Endothelial cell of umbilical vein (primary cell): ENCODE measurements around the gene IMPA2. TPM values are rescaled to one million over a fixed set of nuclear protein-coding genes. Genes with fewer than 3 reads are reported as not detected.

ENCODE experiments used
- BruUV-seq: library from RNA; stranded (reverse); fragments of 400-500 nt; replicated peaks from 2 replicates; lab custom pipeline; 2021; lab: Mats Ljungman, UMichigan
- CTCF ChIA-PET: fragments of 300-600, 350-600 bp; sonication (Branson Sonifier 250); formaldehyde crosslinking; loops from one replicate; lab custom pipeline; 2021; ENCODE audit warnings: antibody characterized with exemption, inconsistent platforms; lab: Charles Lee
- POLR2A ChIA-PET: fragments of 300-600, 350-600 bp; sonication (Branson Sonifier 250); formaldehyde crosslinking; loops from one replicate; lab custom pipeline; 2021; ENCODE audit warnings: antibody characterized with exemption, inconsistent platforms; lab: Charles Lee
- DNase-seq: peaks from one replicate; pipeline ENCODE4 v3.0.0-alpha.2; 2011; ENCODE audit warnings: low read depth, low spot score
- FAIRE-seq: peaks from 2 replicates; lab custom pipeline; 2011; peaks lifted over from hg19 to GRCh38; lab: Jason Lieb, UNC
- H2AFZ ChIP-seq: 2 replicates; pipeline ENCODE4 v1.6.0; 2012; ENCODE audit warnings: low read depth, low read length, control low read depth, inconsistent platforms
- H3K27ac ChIP-seq: 2 replicates; pipeline ENCODE4 v1.5.1; 2011; ENCODE audit warnings: low read depth, mild to moderate bottlenecking, control low read depth, low read length, moderate library complexity; ENCODE audit not compliant: insufficient read depth
- H3K27me3 ChIP-seq, 2 experiments: 2 replicates each; pipeline versions ENCODE4 v1.6.0 to v1.6.1; 2011; ENCODE audit warnings: low read length in 2 of 2, mixed read lengths in 1 of 2; ENCODE audit not compliant: control insufficient read depth in 2 of 2, insufficient read depth in 2 of 2
- H3K36me3 ChIP-seq, 2 experiments: 2 replicates in 1 of 2; 3 replicates in 1 of 2; pipeline ENCODE4 v1.5.1; 2011; ENCODE audit warnings: low read length in 2 of 2, mild to moderate bottlenecking in 1 of 2, moderate library complexity in 1 of 2; ENCODE audit not compliant: control insufficient read depth in 2 of 2, insufficient read depth in 2 of 2; ENCODE audit errors: extremely low read depth in 1 of 2
- H3K4me1 ChIP-seq: 3 replicates; pipeline ENCODE4 v1.5.1; 2011; ENCODE audit warnings: mild to moderate bottlenecking, low read length; ENCODE audit not compliant: control insufficient read depth, insufficient read depth; ENCODE audit errors: extremely low read depth
- H3K4me2 ChIP-seq: 2 replicates; pipeline ENCODE4 v1.6.1; 2011; ENCODE audit warnings: low read length, control low read depth, mixed read lengths; ENCODE audit not compliant: insufficient read depth
- H3K4me3 ChIP-seq, 3 experiments: fragments of 200-600 bp in 1 of 3; sonication (generic), shearing (Covaris generic) in 1 of 3; replicated peaks in 1 of 3; 2 replicates each; pipeline ENCODE4 v1.5.1; 2011 to 2016; ENCODE audit warnings: control low read depth in 3 of 3, low read length in 3 of 3, mild to moderate bottlenecking in 2 of 3, inconsistent platforms in 1 of 3, low read depth in 1 of 3, moderate library complexity in 1 of 3; ENCODE audit not compliant: insufficient read depth in 1 of 3
- H3K79me2 ChIP-seq: 2 replicates; pipeline ENCODE4 v1.6.0; 2012; ENCODE audit warnings: low read length, inconsistent platforms; ENCODE audit not compliant: control insufficient read depth, insufficient read depth
- H3K9ac ChIP-seq: replicated peaks from 2 replicates; pipeline ENCODE3; 2011; ENCODE audit warnings: low read length, control low read depth; ENCODE audit not compliant: insufficient read depth; ENCODE audit errors: extremely low read depth
- H3K9me1 ChIP-seq: replicated peaks from 3 replicates; pipeline ENCODE4 v1.6.0; 2011; ENCODE audit warnings: mild to moderate bottlenecking, low read length; ENCODE audit not compliant: control insufficient read depth, insufficient read depth; ENCODE audit errors: extremely low read depth
- H3K9me3 ChIP-seq: replicated peaks from 2 replicates; pipeline ENCODE4 v1.5.1; 2012; ENCODE audit warnings: low read length, inconsistent platforms; ENCODE audit not compliant: control insufficient read depth, insufficient read depth
- H4K20me1 ChIP-seq: replicated peaks from 2 replicates; pipeline ENCODE3; 2011; ENCODE audit warnings: mild to moderate bottlenecking, low read length; ENCODE audit not compliant: control insufficient read depth, insufficient read depth; ENCODE audit errors: extremely low read depth
- CTCF ChIP-seq, 2 donors: IDR thresholded peaks; 1 replicate in 1 of 2; 2 replicates in 1 of 2; pipeline ENCODE4 v1.5.1; 2011; ENCODE audit warnings: low read length in 2 of 2, mild to moderate bottlenecking in 2 of 2, moderate library complexity in 2 of 2, control low read depth in 1 of 2, inconsistent platforms in 1 of 2, low read depth in 1 of 2; ENCODE audit not compliant: insufficient read depth in 1 of 2; ENCODE audit errors: extremely low read depth in 1 of 2
- EZH2 ChIP-seq: IDR thresholded peaks from 2 replicates; pipeline ENCODE4 v1.6.1; 2012; ENCODE audit warnings: borderline replicate concordance, low read depth, mild to moderate bottlenecking, moderate library complexity, low read length, inconsistent platforms; ENCODE audit not compliant: severe bottlenecking
- FOS ChIP-seq: IDR thresholded peaks from 2 replicates; pipeline ENCODE4 v1.6.1; 2011; ENCODE audit warnings: mild to moderate bottlenecking, low read length, moderate library complexity, borderline replicate concordance; ENCODE audit not compliant: insufficient read depth
- GATA2 ChIP-seq: IDR thresholded peaks from 2 replicates; pipeline ENCODE4 v1.7.0; 2011; ENCODE audit warnings: low read depth, mild to moderate bottlenecking, moderate library complexity, mixed read lengths, low read length; ENCODE audit not compliant: insufficient read length, insufficient read depth
- JUN ChIP-seq: IDR thresholded peaks from 2 replicates; pipeline ENCODE4 v1.6.1; 2011; ENCODE audit warnings: borderline replicate concordance, low read depth; ENCODE audit not compliant: insufficient read length, insufficient read depth
- MYC ChIP-seq: IDR thresholded peaks from one replicate; pipeline ENCODE4 v1.6.1; 2011; ENCODE audit warnings: mild to moderate bottlenecking, low read depth, low read length
- POLR2A ChIP-seq: IDR thresholded peaks from 2 replicates; pipeline ENCODE4 v1.6.1; 2012; ENCODE audit warnings: low read depth, mild to moderate bottlenecking, control low read depth, low read length
- POLR2AphosphoS5 ChIP-seq: IDR thresholded peaks from 2 replicates; pipeline ENCODE4 v1.6.1; 2012; ENCODE audit warnings: low read depth, mild to moderate bottlenecking, control low read depth, low read length, moderate library complexity; ENCODE audit not compliant: insufficient read depth
- dilution Hi-C: fragments of 300-500 bp; cut with MboI; formaldehyde crosslinking; loops from one replicate; pipeline ENCODE4 v1.15.0; 2019; ENCODE audit warnings: low sequenced_read_pairs; ENCODE audit not compliant: extremely low pct_ligation_motif_present
- intact Hi-C: fragments of 100-400 bp; cut with micrococcal nuclease; formaldehyde crosslinking; loops from one replicate; pipeline ENCODE4 v1.10.0; 2022
- polyA plus RNA-seq, 4 experiments: library from polyadenylated mRNA; depleted of rRNA in 3 of 4; stranded (reverse) in 3 of 4; unstranded in 1 of 4; fragments of >200 nt; gene quantifications; 2 replicates each; pipeline versions ENCODE4 v1.2.1 to v1.2.3, GENCODE V29; 2011 to 2012; ENCODE audit warnings: missing spikeins in 1 of 4
- total RNA-seq: library from RNA; stranded (reverse); gene quantifications from 2 replicates; pipeline ENCODE4 v1.2.3, GENCODE V29; 2021
- TF ChIP-seq, protein P1 (sequence below): IDR thresholded peaks from 2 replicates; pipeline ENCODE4 v1.6.1; 2011; ENCODE audit not compliant: insufficient read depth, insufficient read length

IMPA2 gene
- total and polyA plus RNA-seq, 2 donors (not counting 3 experiments of a cell fraction or from before 2014, with no cell fraction given), result 6.1 to 8.0 TPM

DNA sequence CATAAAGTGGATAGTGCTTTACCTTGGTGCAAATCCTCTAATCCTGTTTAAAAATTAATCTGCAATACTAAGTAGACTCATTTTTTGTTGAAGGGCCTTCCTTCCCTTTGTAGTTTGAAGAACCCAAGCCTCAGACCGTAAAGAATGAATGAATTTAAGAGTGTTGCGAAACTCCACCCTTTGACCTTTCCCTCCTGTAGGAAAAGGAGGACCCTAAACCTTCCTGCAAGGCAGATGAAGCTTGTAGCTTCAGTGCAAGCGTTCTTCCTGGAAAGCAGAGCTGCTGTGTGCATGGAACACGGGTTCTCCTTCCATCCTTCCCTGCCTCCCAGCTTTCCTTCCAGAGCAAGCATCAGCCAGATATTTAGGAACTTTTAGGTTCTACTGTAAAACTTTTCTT, 1.7 kb downstream of the IMPA2 start:
- H3K4me2 ChIP-seq, result no peak overlapping the region
- H3K9me3 ChIP-seq, result no peaks in the 10 kb centered on the region
- TF ChIP-seq GATA2 (no peak), FOS (no peak), EZH2 (no peak), CTCF (IDR thresholded peaks at IDR 0.05; ENCODE audit: extremely low read depth in 1 of 2, insufficient read depth in 1 of 2, low read depth in 1 of 2, low read length in 2 of 2) (no peak), MYC (no peak), POLR2A (no peak), POLR2AphosphoS5 (no peak), JUN (no peak)
- TF ChIP-seq, protein P1, sequence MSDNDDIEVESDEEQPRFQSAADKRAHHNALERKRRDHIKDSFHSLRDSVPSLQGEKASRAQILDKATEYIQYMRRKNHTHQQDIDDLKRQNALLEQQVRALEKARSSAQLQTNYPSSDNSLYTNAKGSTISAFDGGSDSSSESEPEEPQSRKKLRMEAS, result no peak
- H3K9me1 ChIP-seq, result no peaks in the 10 kb centered on the region
- dilution Hi-C loops, result no loop called here
- no peak overlapping the region for H3K4me3 ChIP-seq
- no peak overlapping the region for H3K9ac ChIP-seq
- no peaks in the 10 kb centered on the region for H4K20me1 ChIP-seq
- POLR2A ChIA-PET, result interaction anchor here (0.6 kb wide), 1 partner anchor 327 kb away, joined by 3 read pairs; no protein-coding TSS in a partner anchor
- H3K27me3 ChIP-seq, result peaks cover 3 to 4% of the 10 kb centered on the region in 2 experiments
- CTCF ChIA-PET, result interaction anchor here (0.6 to 4.6 kb wide), 8 partner anchors 9 to 255 kb away, joined by 3 to 74 read pairs (median 3); no protein-coding TSS in a partner anchor
- H3K27ac ChIP-seq, result no peak overlapping the region
- intact Hi-C loops, result loop anchor here (5.0 kb wide), 1 partner anchor 54 kb away; no protein-coding TSS in a partner anchor
- H3K36me3 ChIP-seq, result no peaks in the 10 kb centered on the region
- FAIRE-seq, result no peak
- H2AFZ ChIP-seq, result no peak overlapping the region
- peaks cover 12% of the 10 kb centered on the region for H3K4me1 ChIP-seq
- no TSS peak for BruUV-seq
- DNase-seq, result no peak
- H3K79me2 ChIP-seq, result no peaks in the 10 kb centered on the region
